Endothelial cell of umbilical vein (primary cell): ENCODE data around the gene SLC16A2. TPM values are rescaled to one million over a fixed set of nuclear protein-coding genes. Genes with fewer than 3 reads are reported as not detected.
A peak's percentile ranks its signal among the peaks of the same experiment; 100 is the strongest.

Source experiments
- BruUV-seq: library from RNA; stranded (reverse); fragments of 400-500 nt; replicated peaks from 2 replicates; lab custom pipeline; 2021; lab: Mats Ljungman, UMichigan
- CTCF ChIA-PET: fragments of 300-600, 350-600 bp; sonication (Branson Sonifier 250); formaldehyde crosslinking; loops from one replicate; lab custom pipeline; 2021; ENCODE audit warnings: antibody characterized with exemption, inconsistent platforms; lab: Charles Lee
- POLR2A ChIA-PET: fragments of 300-600, 350-600 bp; sonication (Branson Sonifier 250); formaldehyde crosslinking; loops from one replicate; lab custom pipeline; 2021; ENCODE audit warnings: antibody characterized with exemption, inconsistent platforms; lab: Charles Lee
- DNase-seq: peaks from one replicate; pipeline ENCODE4 v3.0.0-alpha.2; 2011; ENCODE audit warnings: low read depth, low spot score
- FAIRE-seq: peaks from 2 replicates; lab custom pipeline; 2011; peaks lifted over from hg19 to GRCh38; lab: Jason Lieb, UNC
- H2AFZ ChIP-seq: 2 replicates; pipeline ENCODE4 v1.6.0; 2012; ENCODE audit warnings: low read depth, low read length, control low read depth, inconsistent platforms
- H3K27ac ChIP-seq: 2 replicates; pipeline ENCODE4 v1.5.1; 2011; ENCODE audit warnings: low read depth, mild to moderate bottlenecking, control low read depth, low read length, moderate library complexity; ENCODE audit not compliant: insufficient read depth
- H3K27me3 ChIP-seq, 2 experiments: 2 replicates each; pipeline versions ENCODE4 v1.6.0 to v1.6.1; 2011; ENCODE audit warnings: low read length in 2 of 2, mixed read lengths in 1 of 2; ENCODE audit not compliant: control insufficient read depth in 2 of 2, insufficient read depth in 2 of 2
- H3K36me3 ChIP-seq, 2 experiments: 2 replicates in 1 of 2; 3 replicates in 1 of 2; pipeline ENCODE4 v1.5.1; 2011; ENCODE audit warnings: low read length in 2 of 2, mild to moderate bottlenecking in 1 of 2, moderate library complexity in 1 of 2; ENCODE audit not compliant: control insufficient read depth in 2 of 2, insufficient read depth in 2 of 2; ENCODE audit errors: extremely low read depth in 1 of 2
- H3K4me1 ChIP-seq: 3 replicates; pipeline ENCODE4 v1.5.1; 2011; ENCODE audit warnings: mild to moderate bottlenecking, low read length; ENCODE audit not compliant: control insufficient read depth, insufficient read depth; ENCODE audit errors: extremely low read depth
- H3K4me2 ChIP-seq: 2 replicates; pipeline ENCODE4 v1.6.1; 2011; ENCODE audit warnings: low read length, control low read depth, mixed read lengths; ENCODE audit not compliant: insufficient read depth
- H3K4me3 ChIP-seq, 3 experiments: fragments of 200-600 bp in 1 of 3; sonication (generic), shearing (Covaris generic) in 1 of 3; replicated peaks in 1 of 3; 2 replicates each; pipeline ENCODE4 v1.5.1; 2011 to 2016; ENCODE audit warnings: control low read depth in 3 of 3, low read length in 3 of 3, mild to moderate bottlenecking in 2 of 3, inconsistent platforms in 1 of 3, low read depth in 1 of 3, moderate library complexity in 1 of 3; ENCODE audit not compliant: insufficient read depth in 1 of 3
- H3K79me2 ChIP-seq: 2 replicates; pipeline ENCODE4 v1.6.0; 2012; ENCODE audit warnings: low read length, inconsistent platforms; ENCODE audit not compliant: control insufficient read depth, insufficient read depth
- H3K9ac ChIP-seq: replicated peaks from 2 replicates; pipeline ENCODE3; 2011; ENCODE audit warnings: low read length, control low read depth; ENCODE audit not compliant: insufficient read depth; ENCODE audit errors: extremely low read depth
- H3K9me1 ChIP-seq: replicated peaks from 3 replicates; pipeline ENCODE4 v1.6.0; 2011; ENCODE audit warnings: mild to moderate bottlenecking, low read length; ENCODE audit not compliant: control insufficient read depth, insufficient read depth; ENCODE audit errors: extremely low read depth
- H3K9me3 ChIP-seq: replicated peaks from 2 replicates; pipeline ENCODE4 v1.5.1; 2012; ENCODE audit warnings: low read length, inconsistent platforms; ENCODE audit not compliant: control insufficient read depth, insufficient read depth
- H4K20me1 ChIP-seq: replicated peaks from 2 replicates; pipeline ENCODE3; 2011; ENCODE audit warnings: mild to moderate bottlenecking, low read length; ENCODE audit not compliant: control insufficient read depth, insufficient read depth; ENCODE audit errors: extremely low read depth
- CTCF ChIP-seq, 2 donors: IDR thresholded peaks; 1 replicate in 1 of 2; 2 replicates in 1 of 2; pipeline ENCODE4 v1.5.1; 2011; ENCODE audit warnings: low read length in 2 of 2, mild to moderate bottlenecking in 2 of 2, moderate library complexity in 2 of 2, control low read depth in 1 of 2, inconsistent platforms in 1 of 2, low read depth in 1 of 2; ENCODE audit not compliant: insufficient read depth in 1 of 2; ENCODE audit errors: extremely low read depth in 1 of 2
- FOS ChIP-seq: IDR thresholded peaks from 2 replicates; pipeline ENCODE4 v1.6.1; 2011; ENCODE audit warnings: mild to moderate bottlenecking, low read length, moderate library complexity, borderline replicate concordance; ENCODE audit not compliant: insufficient read depth
- dilution Hi-C: fragments of 300-500 bp; cut with MboI; formaldehyde crosslinking; loops from one replicate; pipeline ENCODE4 v1.15.0; 2019; ENCODE audit warnings: low sequenced_read_pairs; ENCODE audit not compliant: extremely low pct_ligation_motif_present
- intact Hi-C: fragments of 100-400 bp; cut with micrococcal nuclease; formaldehyde crosslinking; loops from one replicate; pipeline ENCODE4 v1.10.0; 2022
- polyA plus RNA-seq, 4 experiments: library from polyadenylated mRNA; depleted of rRNA in 3 of 4; stranded (reverse) in 3 of 4; unstranded in 1 of 4; fragments of >200 nt; gene quantifications; 2 replicates each; pipeline versions ENCODE4 v1.2.1 to v1.2.3, GENCODE V29; 2011 to 2012; ENCODE audit warnings: missing spikeins in 1 of 4
- total RNA-seq: library from RNA; stranded (reverse); gene quantifications from 2 replicates; pipeline ENCODE4 v1.2.3, GENCODE V29; 2021

The SLC16A2 gene
- total and polyA plus RNA-seq, 2 donors (not counting 3 experiments of a cell fraction or from before 2014, with no cell fraction given) = 3.1 to 3.6 TPM

- DNase-seq = peak; percentile 50
- Histone ChIP-seq H3K27ac (peak overlapping the region; percentile 59), H3K4me3 (peak overlapping the region; percentile 32 to 46 (median 35)), H3K9ac (peak overlapping the region; percentile 50), H3K9me3 (no peaks in the 10 kb centered on the region), H4K20me1 (no peaks in the 10 kb centered on the region), H3K4me2 (peak overlapping the region; percentile 69), H3K27me3 (no peaks in the 10 kb centered on the region), H3K36me3 (no peaks in the 10 kb centered on the region), H3K9me1 (no peaks in the 10 kb centered on the region), H3K4me1 (peaks cover 9% of the 10 kb centered on the region), H3K79me2 (no peaks in the 10 kb centered on the region), H2AFZ (peak overlapping the region; percentile 68)
- intact Hi-C loops (loop anchor here (1.0 to 5.0 kb wide), 4 partner anchors 15 to 243 kb away; no protein-coding TSS in a partner anchor), dilution Hi-C loops (no loop called here)
- ChIA-PET CTCF (interaction anchor here (0.7 to 1.7 kb wide), 5 partner anchors 9 to 115 kb away, joined by 3 to 5 read pairs (median 3); no protein-coding TSS in a partner anchor), POLR2A (interaction anchor here (0.6 kb wide), 1 partner anchor 59 kb away, joined by 3 read pairs; no protein-coding TSS in a partner anchor)
- TF ChIP-seq FOS (no peak), CTCF (IDR thresholded peaks at IDR 0.05; ENCODE audit: extremely low read depth in 1 of 2, insufficient read depth in 1 of 2, low read depth in 1 of 2, low read length in 2 of 2) (peak; percentile 11 to 22)
- FAIRE-seq = peak; percentile 96
- BruUV-seq = TSS peak; percentile 55
Measured at GRCh38 chrX:74535408-74536151, 114.3 kb downstream of the SLC16A2 start.
